ENCODE data around the gene FIBCD1. TPM values are rescaled to one million over a fixed set of nuclear protein-coding genes. Genes with fewer than 3 reads are reported as not detected.
"Not testable (repeated sequence)": the region's sequence is repeated elsewhere in the genome, so short reads cannot be mapped to it uniquely, and the experiment has no call there.

FIBCD1 gene
- total and polyA plus RNA-seq, 8 donors, result 0.18 to 6.4 (median 0.41) TPM; not detected in 4

DNA sequence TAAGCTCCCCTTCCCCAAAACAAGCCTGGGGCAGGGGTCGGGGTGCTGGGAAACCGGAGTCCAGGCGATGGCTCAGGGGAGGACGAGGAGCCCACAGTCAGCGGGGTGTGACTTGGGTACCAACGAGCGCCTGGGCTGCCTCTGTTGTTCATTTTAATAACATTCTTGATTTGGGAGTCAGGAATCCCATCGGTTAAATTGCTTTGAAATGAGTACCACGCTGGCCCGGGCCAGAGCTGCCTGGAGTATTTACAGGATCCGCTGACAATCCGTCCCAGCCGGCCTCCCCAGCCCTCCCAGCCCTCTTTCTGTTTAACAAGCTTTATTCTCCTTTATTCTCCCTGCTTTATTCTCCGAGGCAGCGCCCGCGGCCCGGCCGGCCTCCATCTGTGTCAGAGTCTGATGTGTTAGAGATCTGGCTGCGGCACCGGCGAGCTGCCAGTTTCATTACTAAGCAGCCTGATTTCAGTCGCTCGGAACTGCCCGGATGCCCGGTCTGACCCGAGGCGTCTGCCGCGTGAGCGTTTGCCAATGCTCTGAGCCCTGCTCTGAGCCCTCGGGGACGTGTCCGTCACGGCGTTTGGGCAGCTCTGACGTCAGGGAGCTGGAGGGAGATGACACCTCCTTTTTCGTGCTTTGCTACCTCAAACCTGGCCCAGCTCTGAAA is 26.0 kb downstream of the FIBCD1 start:
- Histone ChIP-seq H3K9me3 (no peaks in the 10 kb centered on the region), H3K4me3 (peak overlapping the region in 2 of 4 donors; percentile 18 to 26), H3K36me3 (no peaks in the 10 kb centered on the region), H3K27ac (peak overlapping the region in 2 of 5 donors; percentile 4 to 9), H3K4me1 (no peaks in the 10 kb centered on the region), H3K27me3 (peaks cover 0 to 43% (median 3%) of the 10 kb centered on the region in 3 donors)
- TF ChIP-seq CTCF (IDR thresholded peaks at IDR 0.05) (no peak), EP300 (IDR thresholded peaks at IDR 0.05) (no peak), POLR2A (IDR thresholded peaks at IDR 0.05) (no peak), POLR2AphosphoS5 (IDR thresholded peaks at IDR 0.05) (no peak)
- peak in 1 of 2 donors; percentile 48 for DNase-seq
- intact Hi-C loops (cut with DNase I; ENCODE audit: low total_unique reads), result no loop called here
- WGBS, 5 donors, result 36 to 55% (median 46%) methylated on average over 37 to 38 of the region's 38 CpGs

DNA sequence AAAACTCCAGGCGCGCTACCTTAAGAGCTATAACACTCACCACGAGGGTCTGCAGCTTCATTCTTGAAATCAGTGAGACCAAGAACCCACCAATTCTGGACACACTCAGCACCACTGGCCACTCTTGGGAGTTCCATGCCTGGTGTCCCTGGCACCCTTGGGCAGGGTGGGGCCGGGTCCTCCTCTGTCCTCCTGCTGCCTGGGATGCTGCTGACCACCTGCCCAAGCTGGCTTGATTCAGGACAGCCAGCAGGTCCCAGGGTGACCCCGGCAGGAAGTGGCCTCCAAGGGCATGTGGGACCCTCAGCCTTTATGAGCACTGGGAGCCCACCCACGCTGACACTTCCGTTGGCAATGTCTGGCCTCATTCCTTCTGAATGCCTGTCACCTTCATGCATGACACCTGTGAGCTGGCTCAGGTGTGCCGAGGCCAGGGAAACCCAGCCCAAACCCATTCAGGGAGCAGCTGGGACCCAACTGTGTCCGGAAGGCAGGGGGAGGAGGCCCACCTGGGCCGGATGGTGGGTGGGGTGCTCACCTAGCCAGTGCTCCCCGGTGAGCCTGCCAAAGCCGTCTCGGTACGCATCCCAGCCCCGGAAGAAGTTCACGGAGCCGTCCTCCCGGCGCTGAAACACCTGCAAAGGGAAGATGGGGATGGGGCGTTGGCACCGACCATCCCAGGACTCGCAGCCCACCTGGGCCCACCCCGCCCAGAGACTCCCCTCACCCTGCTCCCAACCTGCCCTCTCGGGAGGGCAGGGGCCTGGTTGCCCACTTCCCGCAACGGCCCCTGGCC is 27.6 kb downstream of the FIBCD1 start:
- Histone ChIP-seq H3K4me1 (no peaks in the 10 kb centered on the region), H3K9me3 (no peaks in the 10 kb centered on the region), H3K27ac (no peak overlapping the region), H3K4me3 (no peak overlapping the region), H3K36me3 (no peaks in the 10 kb centered on the region), H3K27me3 (peaks cover 0 to 34% (median 3%) of the 10 kb centered on the region in 3 donors)
- intact Hi-C loops (cut with DNase I; ENCODE audit: low total_unique reads), result no loop called here
- DNase-seq, result no peak
- WGBS, 5 donors, result 79 to 89% (median 83%) methylated on average over 6 to 26 of the region's 26 CpGs
- TF ChIP-seq CTCF (IDR thresholded peaks at IDR 0.05) (no peak), POLR2A (IDR thresholded peaks at IDR 0.05) (no peak), POLR2AphosphoS5 (IDR thresholded peaks at IDR 0.05) (no peak), EP300 (IDR thresholded peaks at IDR 0.05) (no peak)

DNA sequence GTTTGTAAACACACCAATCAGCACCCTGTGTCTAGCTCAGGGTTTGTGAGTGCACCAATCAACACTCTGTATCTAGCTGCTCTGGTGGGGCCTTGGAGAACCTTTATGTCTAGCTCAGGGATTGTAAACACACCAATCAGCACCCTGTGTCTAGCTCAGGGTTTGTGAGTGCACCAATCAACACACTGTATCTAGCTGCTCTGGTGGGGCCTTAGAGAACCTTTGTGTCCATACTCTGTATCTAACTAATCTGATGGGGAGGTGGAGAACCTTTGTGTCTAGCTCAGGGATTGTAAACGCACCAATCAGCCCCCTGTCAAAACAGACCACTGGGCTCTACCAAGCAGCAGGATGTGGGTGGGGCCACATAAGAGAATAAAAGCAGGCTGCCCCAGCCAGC is 28.4 kb downstream of the FIBCD1 start:
- H3K27ac ChIP-seq; H3K4me3 ChIP-seq; DNase-seq; H3K4me1 ChIP-seq; H3K36me3 ChIP-seq; H3K9me3 ChIP-seq; intact Hi-C loops (cut with DNase I; ENCODE audit: low total_unique reads): not testable (repeated sequence)
- WGBS, 5 donors, result 19 to 50% (median 40%) methylated on average over 1 of the region's 1 CpG
- peaks cover 0 to 41% (median 3%) of the 10 kb centered on the region in 3 donors for H3K27me3 ChIP-seq

DNA sequence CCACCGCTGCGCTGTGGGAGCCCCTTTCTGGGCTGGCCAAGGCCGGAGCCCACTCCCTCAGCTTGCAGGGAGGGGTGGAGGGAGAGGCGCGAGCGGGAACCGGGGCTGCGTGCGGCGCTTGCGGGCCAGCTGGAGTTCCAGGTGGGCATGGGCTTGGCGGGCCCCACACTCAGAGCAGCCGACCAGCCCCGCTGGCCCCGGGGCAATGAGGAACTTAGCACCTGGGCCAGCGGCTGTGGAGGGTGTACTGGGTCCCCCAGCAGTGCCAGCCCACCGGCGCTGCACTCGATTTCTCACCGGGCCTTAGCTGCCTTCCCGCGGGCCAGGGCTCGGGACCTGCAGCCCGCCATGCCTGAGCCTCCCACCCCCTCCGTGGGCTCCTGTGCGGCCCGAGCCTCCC is 29.0 kb downstream of the FIBCD1 start:
- H3K9me3 ChIP-seq; DNase-seq; H3K36me3 ChIP-seq; H3K4me1 ChIP-seq; H3K27ac ChIP-seq; H3K4me3 ChIP-seq; intact Hi-C loops (cut with DNase I; ENCODE audit: low total_unique reads): not testable (repeated sequence)
- peaks cover 0 to 44% (median 3%) of the 10 kb centered on the region in 3 donors for H3K27me3 ChIP-seq
- WGBS, 5 donors, result 89 to 96% (median 94%) methylated on average over 9 to 27 of the region's 27 CpGs

DNA sequence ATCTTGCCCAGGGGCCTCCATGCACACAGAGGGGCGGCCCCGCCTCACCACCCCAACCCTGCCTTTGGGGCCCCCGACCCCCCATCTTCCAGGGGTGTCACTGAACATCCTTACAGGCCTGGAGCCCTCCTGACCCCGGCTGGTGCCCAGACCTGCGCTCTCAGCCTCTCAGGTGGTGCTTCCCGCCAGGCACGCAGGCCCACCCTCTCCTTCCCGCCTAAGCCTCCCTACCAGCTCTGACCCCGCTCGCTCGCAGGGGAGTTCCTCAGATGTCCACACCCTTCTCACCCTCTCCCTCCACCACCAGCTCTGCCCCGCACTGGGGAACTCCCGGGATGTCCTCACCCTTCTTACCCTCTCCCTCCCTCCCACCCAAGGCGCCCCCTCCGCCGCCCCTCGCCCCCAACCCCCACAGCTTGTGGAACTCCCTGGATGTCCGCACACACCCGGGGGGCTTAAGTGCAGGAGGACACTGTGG is 30.1 kb downstream of the FIBCD1 start:
- WGBS, 5 donors, result 68 to 84% (median 78%) methylated on average over 16 to 19 of the region's 19 CpGs
- no peak overlapping the region for H3K27ac ChIP-seq

More for the DNA sequence above, 30.1 kb downstream of the FIBCD1 start:
- no peak overlapping the region for H3K4me3 ChIP-seq
- intact Hi-C loops (cut with DNase I; ENCODE audit: low total_unique reads), result no loop called here
- no peaks in the 10 kb centered on the region for H3K36me3 ChIP-seq
- peaks cover 0 to 39% (median 3%) of the 10 kb centered on the region in 3 donors for H3K27me3 ChIP-seq
- DNase-seq, result no peak
- H3K4me1 ChIP-seq, result no peaks in the 10 kb centered on the region
- H3K9me3 ChIP-seq, result no peaks in the 10 kb centered on the region
- TF ChIP-seq EP300 (IDR thresholded peaks at IDR 0.05), result no peak
- no peak for TF ChIP-seq CTCF (IDR thresholded peaks at IDR 0.05)
- TF ChIP-seq POLR2A (IDR thresholded peaks at IDR 0.05), result no peak
- no peak for TF ChIP-seq POLR2AphosphoS5 (IDR thresholded peaks at IDR 0.05)

All from stomach (tissue), 9 donors.